GM12878 (cell line): ENCODE results near the gene SEMA3A. TPM values are rescaled to one million over a fixed set of nuclear protein-coding genes. Genes with fewer than 3 reads are reported as not detected.

Experiments
- CREM ChIP-seq: IDR thresholded peaks from 2 replicates; pipeline ENCODE4 v1.6.1; 2014; ENCODE audit warnings: antibody characterized with exemption, low read depth
- CTCF ChIP-seq, 3 experiments: IDR thresholded peaks in 2 of 3; conservative IDR thresholded peaks in 1 of 3; 2 replicates each; pipeline ENCODE4 v1.5.1; 2011; ENCODE audit warnings: low read depth in 3 of 3, low read length in 3 of 3, mild to moderate bottlenecking in 3 of 3, control low read depth in 2 of 3, moderate library complexity in 2 of 3, inconsistent platforms in 1 of 3, mixed read lengths in 1 of 3; ENCODE audit not compliant: control insufficient read depth in 2 of 3, insufficient read depth in 1 of 3; ENCODE audit errors: extremely low read depth in 1 of 3
- CUX1 ChIP-seq: IDR thresholded peaks from 2 replicates; pipeline ENCODE4 v1.6.1; 2012; ENCODE audit warnings: improper control_type of control experiment, low read depth, low read length; ENCODE audit not compliant: insufficient replicate concordance
- E2F4 ChIP-seq: IDR thresholded peaks from 2 replicates; pipeline ENCODE4 v1.6.1; 2012; ENCODE audit warnings: low read depth, low read length, improper control_type of control experiment
- IKZF2 ChIP-seq, 2 experiments: fragments of 450-650 bp; IDR thresholded peaks; 2 replicates each; pipeline ENCODE4 v1.6.1; 2017; ENCODE audit warnings: mild to moderate bottlenecking in 2 of 2, moderate library complexity in 2 of 2
- PBX3 ChIP-seq: IDR thresholded peaks from 2 replicates; pipeline ENCODE4 v1.6.1; 2011; ENCODE audit warnings: mild to moderate bottlenecking, low read depth, low read length, moderate library complexity; ENCODE audit not compliant: insufficient replicate concordance
- PML ChIP-seq: IDR thresholded peaks from 2 replicates; pipeline ENCODE4 v1.6.1; 2012; ENCODE audit warnings: low read length, inconsistent platforms
- RAD21 ChIP-seq: IDR thresholded peaks from 2 replicates; pipeline ENCODE4 v1.6.1; 2011; ENCODE audit warnings: mild to moderate bottlenecking, low read depth, low read length, moderate library complexity; ENCODE audit not compliant: insufficient read depth
- SMC3 ChIP-seq: IDR thresholded peaks from 2 replicates; pipeline ENCODE4 v1.6.1; 2011; ENCODE audit warnings: low read length, improper control_type of control experiment, borderline replicate concordance
- polyA plus RNA-seq, 11 experiments: library from polyadenylated mRNA; depleted of rRNA in 4 of 11; unstranded in 6 of 11; stranded (reverse) in 5 of 11; fragments of >200 nt; fragmentation: Nextera tagmentation in 4 of 11; fragmentation: Illumina TruSeq in 1 of 11; extraction: Ambion mirVana in 4 of 11; extraction: Trizol in 1 of 11; gene quantifications; 1 replicate in 1 of 11; 2 replicates in 10 of 11; pipeline versions ENCODE4 v1.2.1 to v1.2.3, GENCODE V29; 2011 to 2016; ENCODE audit warnings: inconsistent platforms in 2 of 11, missing spikeins in 2 of 11, low read depth in 1 of 11
- total RNA-seq, 4 experiments: library from RNA; depleted of rRNA in 3 of 4; stranded (reverse); fragments of >200 nt in 3 of 4; fragmentation: Illumina TruSeq in 1 of 4; extraction: Trizol in 1 of 4; gene quantifications; 2 replicates each; pipeline versions ENCODE4 v1.2.1 to v1.2.3, GENCODE V29; 2013 to 2021

SEMA3A gene
- total and polyA plus RNA-seq, 10 of the 15 experiments (the other 5 are each of a cell fraction or from before 2014, with no cell fraction given) = 0.01 to 3.3 (median 0.24) TPM

- TF ChIP-seq CTCF (IDR thresholded peaks at IDR 0.05 in 2 of 3, conservative IDR thresholded peaks at IDR 0.05 in 1 of 3; ENCODE audit: control insufficient read depth in 2 of 3, extremely low read depth in 1 of 3, insufficient read depth in 1 of 3, low read depth in 3 of 3, low read length in 3 of 3) = peak; percentile 81 to 88 (median 88)
- TF ChIP-seq SMC3 = peak; percentile 70
- TF ChIP-seq E2F4 = no peak
- TF ChIP-seq CUX1 = no peak
- no peak for TF ChIP-seq PBX3
- no peak for TF ChIP-seq IKZF2 (IDR thresholded peaks at IDR 0.05)
- TF ChIP-seq PML = no peak
- peak; percentile 95 for TF ChIP-seq RAD21
- no peak for TF ChIP-seq CREM
Observed at GRCh38 chr7:83936056-83936708, 258.4 kb downstream of the SEMA3A start (continued).
